Endothelial cell of umbilical vein (primary cell): ENCODE results near the gene NKAP. TPM values are rescaled to one million over a fixed set of nuclear protein-coding genes. Genes with fewer than 3 reads are reported as not detected.

Experiments used
- BruUV-seq: library from RNA; stranded (reverse); fragments of 400-500 nt; replicated peaks from 2 replicates; lab custom pipeline; 2021; lab: Mats Ljungman, UMichigan
- CTCF ChIA-PET: fragments of 300-600, 350-600 bp; sonication (Branson Sonifier 250); formaldehyde crosslinking; loops from one replicate; lab custom pipeline; 2021; ENCODE audit warnings: antibody characterized with exemption, inconsistent platforms; lab: Charles Lee
- POLR2A ChIA-PET: fragments of 300-600, 350-600 bp; sonication (Branson Sonifier 250); formaldehyde crosslinking; loops from one replicate; lab custom pipeline; 2021; ENCODE audit warnings: antibody characterized with exemption, inconsistent platforms; lab: Charles Lee
- DNase-seq: peaks from one replicate; pipeline ENCODE4 v3.0.0-alpha.2; 2011; ENCODE audit warnings: low read depth, low spot score
- FAIRE-seq: peaks from 2 replicates; lab custom pipeline; 2011; peaks lifted over from hg19 to GRCh38; lab: Jason Lieb, UNC
- H2AFZ ChIP-seq: 2 replicates; pipeline ENCODE4 v1.6.0; 2012; ENCODE audit warnings: low read depth, low read length, control low read depth, inconsistent platforms
- H3K27ac ChIP-seq: 2 replicates; pipeline ENCODE4 v1.5.1; 2011; ENCODE audit warnings: low read depth, mild to moderate bottlenecking, control low read depth, low read length, moderate library complexity; ENCODE audit not compliant: insufficient read depth
- H3K27me3 ChIP-seq, 2 experiments: 2 replicates each; pipeline versions ENCODE4 v1.6.0 to v1.6.1; 2011; ENCODE audit warnings: low read length in 2 of 2, mixed read lengths in 1 of 2; ENCODE audit not compliant: control insufficient read depth in 2 of 2, insufficient read depth in 2 of 2
- H3K36me3 ChIP-seq, 2 experiments: 2 replicates in 1 of 2; 3 replicates in 1 of 2; pipeline ENCODE4 v1.5.1; 2011; ENCODE audit warnings: low read length in 2 of 2, mild to moderate bottlenecking in 1 of 2, moderate library complexity in 1 of 2; ENCODE audit not compliant: control insufficient read depth in 2 of 2, insufficient read depth in 2 of 2; ENCODE audit errors: extremely low read depth in 1 of 2
- H3K4me1 ChIP-seq: 3 replicates; pipeline ENCODE4 v1.5.1; 2011; ENCODE audit warnings: mild to moderate bottlenecking, low read length; ENCODE audit not compliant: control insufficient read depth, insufficient read depth; ENCODE audit errors: extremely low read depth
- H3K4me2 ChIP-seq: 2 replicates; pipeline ENCODE4 v1.6.1; 2011; ENCODE audit warnings: low read length, control low read depth, mixed read lengths; ENCODE audit not compliant: insufficient read depth
- H3K4me3 ChIP-seq, 3 experiments: fragments of 200-600 bp in 1 of 3; sonication (generic), shearing (Covaris generic) in 1 of 3; replicated peaks in 1 of 3; 2 replicates each; pipeline ENCODE4 v1.5.1; 2011 to 2016; ENCODE audit warnings: control low read depth in 3 of 3, low read length in 3 of 3, mild to moderate bottlenecking in 2 of 3, inconsistent platforms in 1 of 3, low read depth in 1 of 3, moderate library complexity in 1 of 3; ENCODE audit not compliant: insufficient read depth in 1 of 3
- H3K79me2 ChIP-seq: 2 replicates; pipeline ENCODE4 v1.6.0; 2012; ENCODE audit warnings: low read length, inconsistent platforms; ENCODE audit not compliant: control insufficient read depth, insufficient read depth
- H3K9ac ChIP-seq: replicated peaks from 2 replicates; pipeline ENCODE3; 2011; ENCODE audit warnings: low read length, control low read depth; ENCODE audit not compliant: insufficient read depth; ENCODE audit errors: extremely low read depth
- H3K9me1 ChIP-seq: replicated peaks from 3 replicates; pipeline ENCODE4 v1.6.0; 2011; ENCODE audit warnings: mild to moderate bottlenecking, low read length; ENCODE audit not compliant: control insufficient read depth, insufficient read depth; ENCODE audit errors: extremely low read depth
- H3K9me3 ChIP-seq: replicated peaks from 2 replicates; pipeline ENCODE4 v1.5.1; 2012; ENCODE audit warnings: low read length, inconsistent platforms; ENCODE audit not compliant: control insufficient read depth, insufficient read depth
- H4K20me1 ChIP-seq: replicated peaks from 2 replicates; pipeline ENCODE3; 2011; ENCODE audit warnings: mild to moderate bottlenecking, low read length; ENCODE audit not compliant: control insufficient read depth, insufficient read depth; ENCODE audit errors: extremely low read depth
- CTCF ChIP-seq, 2 donors: IDR thresholded peaks; 1 replicate in 1 of 2; 2 replicates in 1 of 2; pipeline ENCODE4 v1.5.1; 2011; ENCODE audit warnings: low read length in 2 of 2, mild to moderate bottlenecking in 2 of 2, moderate library complexity in 2 of 2, control low read depth in 1 of 2, inconsistent platforms in 1 of 2, low read depth in 1 of 2; ENCODE audit not compliant: insufficient read depth in 1 of 2; ENCODE audit errors: extremely low read depth in 1 of 2
- EZH2 ChIP-seq: IDR thresholded peaks from 2 replicates; pipeline ENCODE4 v1.6.1; 2012; ENCODE audit warnings: borderline replicate concordance, low read depth, mild to moderate bottlenecking, moderate library complexity, low read length, inconsistent platforms; ENCODE audit not compliant: severe bottlenecking
- FOS ChIP-seq: IDR thresholded peaks from 2 replicates; pipeline ENCODE4 v1.6.1; 2011; ENCODE audit warnings: mild to moderate bottlenecking, low read length, moderate library complexity, borderline replicate concordance; ENCODE audit not compliant: insufficient read depth
- GATA2 ChIP-seq: IDR thresholded peaks from 2 replicates; pipeline ENCODE4 v1.7.0; 2011; ENCODE audit warnings: low read depth, mild to moderate bottlenecking, moderate library complexity, mixed read lengths, low read length; ENCODE audit not compliant: insufficient read length, insufficient read depth
- JUN ChIP-seq: IDR thresholded peaks from 2 replicates; pipeline ENCODE4 v1.6.1; 2011; ENCODE audit warnings: borderline replicate concordance, low read depth; ENCODE audit not compliant: insufficient read length, insufficient read depth
- MAX ChIP-seq: IDR thresholded peaks from 2 replicates; pipeline ENCODE4 v1.6.1; 2011; ENCODE audit not compliant: insufficient read depth, insufficient read length
- MYC ChIP-seq: IDR thresholded peaks from one replicate; pipeline ENCODE4 v1.6.1; 2011; ENCODE audit warnings: mild to moderate bottlenecking, low read depth, low read length
- POLR2A ChIP-seq: IDR thresholded peaks from 2 replicates; pipeline ENCODE4 v1.6.1; 2012; ENCODE audit warnings: low read depth, mild to moderate bottlenecking, control low read depth, low read length
- POLR2AphosphoS5 ChIP-seq: IDR thresholded peaks from 2 replicates; pipeline ENCODE4 v1.6.1; 2012; ENCODE audit warnings: low read depth, mild to moderate bottlenecking, control low read depth, low read length, moderate library complexity; ENCODE audit not compliant: insufficient read depth
- dilution Hi-C: fragments of 300-500 bp; cut with MboI; formaldehyde crosslinking; loops from one replicate; pipeline ENCODE4 v1.15.0; 2019; ENCODE audit warnings: low sequenced_read_pairs; ENCODE audit not compliant: extremely low pct_ligation_motif_present
- intact Hi-C: fragments of 100-400 bp; cut with micrococcal nuclease; formaldehyde crosslinking; loops from one replicate; pipeline ENCODE4 v1.10.0; 2022
- polyA plus RNA-seq, 4 experiments: library from polyadenylated mRNA; depleted of rRNA in 3 of 4; stranded (reverse) in 3 of 4; unstranded in 1 of 4; fragments of >200 nt; gene quantifications; 2 replicates each; pipeline versions ENCODE4 v1.2.1 to v1.2.3, GENCODE V29; 2011 to 2012; ENCODE audit warnings: missing spikeins in 1 of 4
- total RNA-seq: library from RNA; stranded (reverse); gene quantifications from 2 replicates; pipeline ENCODE4 v1.2.3, GENCODE V29; 2021

The NKAP gene
- total and polyA plus RNA-seq, 2 donors (not counting 3 experiments of a cell fraction or from before 2014, with no cell fraction given) = 2.2 to 8.0 TPM

DNA sequence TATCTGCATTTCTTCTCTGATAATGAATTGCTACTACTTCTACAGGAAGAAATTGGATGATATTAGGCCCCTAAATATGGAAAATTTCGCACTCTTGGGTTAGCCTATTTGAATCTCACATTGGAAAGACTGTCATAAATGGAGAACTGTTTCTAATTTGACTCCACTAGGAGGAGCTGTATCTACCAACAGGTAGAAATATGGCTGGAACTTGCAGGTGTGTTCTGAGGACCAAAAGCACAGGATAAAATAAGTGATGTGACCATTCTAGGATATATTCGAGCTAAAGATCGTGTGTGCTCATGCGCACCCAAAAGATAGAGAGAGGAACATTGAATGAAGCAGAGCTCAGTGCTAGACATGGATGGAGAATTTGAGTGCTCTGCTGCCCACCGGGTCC, 4.8 kb upstream of the NKAP start:
- FAIRE-seq (no peak), DNase-seq (no peak)
- Histone ChIP-seq H4K20me1 (no peaks in the 10 kb centered on the region), H3K27ac (no peak overlapping the region), H3K79me2 (no peaks in the 10 kb centered on the region), H2AFZ (no peak overlapping the region), H3K36me3 (no peaks in the 10 kb centered on the region), H3K4me2 (no peak overlapping the region), H3K9me3 (no peaks in the 10 kb centered on the region), H3K9ac (no peak overlapping the region), H3K27me3 (peaks cover 2 to 3% of the 10 kb centered on the region in 2 experiments), H3K9me1 (no peaks in the 10 kb centered on the region), H3K4me1 (peaks cover 5% of the 10 kb centered on the region), H3K4me3 (no peak overlapping the region)
- dilution Hi-C loops (no loop called here), intact Hi-C loops (no loop called here)
- no TSS peak for BruUV-seq
- ChIA-PET CTCF (interaction anchor here (1.0 kb wide), 1 partner anchor 9 kb away, joined by 4 read pairs; no protein-coding TSS in a partner anchor), POLR2A (no interaction called here)
- TF ChIP-seq POLR2A = no peak
- TF ChIP-seq EZH2 = no peak
- no peak for TF ChIP-seq FOS
- TF ChIP-seq POLR2AphosphoS5 = no peak
- TF ChIP-seq CTCF (IDR thresholded peaks at IDR 0.05; ENCODE audit: extremely low read depth in 1 of 2, insufficient read depth in 1 of 2, low read depth in 1 of 2, low read length in 2 of 2) = no peak
- TF ChIP-seq MYC = no peak
- TF ChIP-seq MAX = no peak
- no peak for TF ChIP-seq GATA2
- TF ChIP-seq JUN = no peak
